Fibroblast of lung (primary cell): Measurements from ENCODE around the gene CXCR3.

Experiments used
- CTCF ChIP-seq, 2 donors: IDR thresholded peaks in 1 of 2; conservative IDR thresholded peaks in 1 of 2; 1 replicate in 1 of 2; 2 replicates in 1 of 2; pipeline ENCODE4 v1.5.1; 2011 to 2012; ENCODE audit warnings: low read length in 2 of 2, control low read depth in 1 of 2, inconsistent platforms in 1 of 2, low read depth in 1 of 2, mild to moderate bottlenecking in 1 of 2
- EZH2 ChIP-seq: IDR thresholded peaks from 2 replicates; pipeline ENCODE4 v1.5.1; 2012; ENCODE audit warnings: low read length, control low read depth, mild to moderate bottlenecking; ENCODE audit errors: missing control alignments

- TF ChIP-seq CTCF (conservative IDR thresholded peaks at IDR 0.05 in 1 of 2, IDR thresholded peaks at IDR 0.05 in 1 of 2; ENCODE audit: low read depth in 1 of 2, low read length in 2 of 2) (peak; percentile 48 to 56), EZH2 (no peak)
Measured at GRCh38 chrX:71652405-71652804, 34.1 kb upstream of the CXCR3 start.
